Smooth muscle cell (in vitro differentiated cells): ENCODE results near the gene PITPNM3. TPM values are rescaled to one million over a fixed set of nuclear protein-coding genes. Genes with fewer than 3 reads are reported as not detected.

Source experiments
- DNase-seq: peaks from one replicate; lab custom pipeline; 2025; ENCODE audit not compliant: unreplicated experiment; lab: John Stamatoyannopoulos, UW
- H2AFZ ChIP-seq: fragments of 200-600 bp; sonication (generic); 2 replicates; pipeline ENCODE4 v1.6.0; 2016; ENCODE audit warnings: antibody characterized with exemption, low read depth, mild to moderate bottlenecking
- H3F3A ChIP-seq: fragments of 200-600 bp; sonication (generic); 2 replicates; pipeline ENCODE4 v1.6.0; 2017; ENCODE audit warnings: antibody characterized with exemption, low read depth
- H3K27ac ChIP-seq: fragments of 200-600 bp; sonication (generic); 2 replicates; pipeline ENCODE4 v1.5.1; 2016; ENCODE audit warnings: low read depth, mild to moderate bottlenecking
- H3K27me3 ChIP-seq: fragments of 200-600 bp; sonication (generic); 2 replicates; pipeline ENCODE4 v1.6.1; 2016; ENCODE audit warnings: low read depth, mild to moderate bottlenecking
- H3K36me3 ChIP-seq: fragments of 200-600 bp; sonication (generic); 2 replicates; pipeline ENCODE4 v1.5.1; 2016; ENCODE audit warnings: low read depth
- H3K4me1 ChIP-seq: fragments of 200-600 bp; sonication (generic); 2 replicates; pipeline ENCODE4 v1.5.1; 2016; ENCODE audit warnings: low read depth
- H3K4me2 ChIP-seq: fragments of 200-600 bp; sonication (generic); 2 replicates; pipeline ENCODE4 v1.6.0; 2016; ENCODE audit warnings: mild to moderate bottlenecking
- H3K4me3 ChIP-seq: fragments of 200-600 bp; sonication (generic); 2 replicates; pipeline ENCODE4 v1.5.1; 2016; ENCODE audit warnings: mild to moderate bottlenecking
- H3K79me2 ChIP-seq: fragments of 200-600 bp; sonication (generic); 2 replicates; pipeline ENCODE4 v1.6.0; 2016; ENCODE audit warnings: low read depth, mild to moderate bottlenecking
- H3K9ac ChIP-seq: fragments of 200-600 bp; sonication (generic); 2 replicates; pipeline ENCODE4 v1.6.0; 2016; ENCODE audit warnings: low read depth
- H3K9me3 ChIP-seq: fragments of 200-600 bp; sonication (generic); replicated peaks from 2 replicates; pipeline ENCODE4 v1.5.1; 2016; ENCODE audit warnings: low read depth
- H4K20me1 ChIP-seq: fragments of 200-600 bp; sonication (generic); 2 replicates; pipeline ENCODE4 v1.6.0; 2016; ENCODE audit warnings: low read depth
- WGBS: methylation state at CpG from one replicate; pipeline ENCODE4 v1.1.7; 2016; ENCODE audit warnings: low lambda C conversion rate; 5-methylcytosine and 5-hydroxymethylcytosine counted together
- polyA plus RNA-seq: library from polyadenylated mRNA; unstranded; fragments of >200 nt; fragmentation: Nextera tagmentation; extraction: Ambion mirVana; gene quantifications from 2 replicates; pipeline ENCODE4 v1.2.1, GENCODE V29; 2016
- total RNA-seq: library from RNA; depleted of rRNA; stranded (reverse); fragments of >200 nt; gene quantifications from 2 replicates; pipeline ENCODE4 v1.2.3, GENCODE V29; 2014
- TF ChIP-seq, protein P1 (sequence below): fragments of 200-600 bp; sonication (generic); IDR thresholded peaks from 2 replicates; pipeline ENCODE4 v1.5.1; 2017; ENCODE audit warnings: borderline replicate concordance, mild to moderate bottlenecking, antibody characterized with exemption; ENCODE audit not compliant: insufficient read depth, poor library complexity, severe bottlenecking

PITPNM3 gene
- total and polyA plus RNA-seq, 2 experiments from 2014 or later = 2.4 to 2.6 TPM

DNA sequence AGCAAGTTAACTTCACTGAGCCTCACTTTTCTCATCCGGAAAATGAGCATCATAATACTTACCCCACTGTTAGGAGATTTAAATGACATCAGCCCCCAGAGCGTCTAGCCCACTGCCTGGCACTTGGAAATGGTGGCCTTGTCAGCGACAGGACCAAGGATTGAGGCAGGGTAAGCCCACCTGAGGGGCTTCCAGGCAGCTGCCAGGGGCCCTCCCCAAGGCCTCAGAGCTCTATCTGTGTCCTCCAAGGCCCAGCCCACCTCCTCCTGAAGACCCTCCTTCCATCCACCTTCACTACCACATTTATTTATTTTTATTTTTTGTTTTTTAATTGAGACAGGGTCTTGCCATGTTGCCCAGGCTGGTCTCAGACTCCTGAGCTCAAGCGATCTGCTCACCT, 13.8 kb downstream of the PITPNM3 start:
- H3F3A ChIP-seq = no peaks in the 10 kb centered on the region
- TF ChIP-seq, protein P1, sequence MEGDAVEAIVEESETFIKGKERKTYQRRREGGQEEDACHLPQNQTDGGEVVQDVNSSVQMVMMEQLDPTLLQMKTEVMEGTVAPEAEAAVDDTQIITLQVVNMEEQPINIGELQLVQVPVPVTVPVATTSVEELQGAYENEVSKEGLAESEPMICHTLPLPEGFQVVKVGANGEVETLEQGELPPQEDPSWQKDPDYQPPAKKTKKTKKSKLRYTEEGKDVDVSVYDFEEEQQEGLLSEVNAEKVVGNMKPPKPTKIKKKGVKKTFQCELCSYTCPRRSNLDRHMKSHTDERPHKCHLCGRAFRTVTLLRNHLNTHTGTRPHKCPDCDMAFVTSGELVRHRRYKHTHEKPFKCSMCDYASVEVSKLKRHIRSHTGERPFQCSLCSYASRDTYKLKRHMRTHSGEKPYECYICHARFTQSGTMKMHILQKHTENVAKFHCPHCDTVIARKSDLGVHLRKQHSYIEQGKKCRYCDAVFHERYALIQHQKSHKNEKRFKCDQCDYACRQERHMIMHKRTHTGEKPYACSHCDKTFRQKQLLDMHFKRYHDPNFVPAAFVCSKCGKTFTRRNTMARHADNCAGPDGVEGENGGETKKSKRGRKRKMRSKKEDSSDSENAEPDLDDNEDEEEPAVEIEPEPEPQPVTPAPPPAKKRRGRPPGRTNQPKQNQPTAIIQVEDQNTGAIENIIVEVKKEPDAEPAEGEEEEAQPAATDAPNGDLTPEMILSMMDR = no peak
- H3K4me3 ChIP-seq = no peak overlapping the region
- H3K79me2 ChIP-seq = no peaks in the 10 kb centered on the region
- no peaks in the 10 kb centered on the region for H3K4me1 ChIP-seq
- no peaks in the 10 kb centered on the region for H3K27me3 ChIP-seq
- no peak overlapping the region for H3K4me2 ChIP-seq
- peaks cover 3% of the 10 kb centered on the region for H3K9me3 ChIP-seq
- 91% methylated on average over 4 of the region's 4 CpGs for WGBS
- H3K36me3 ChIP-seq = no peaks in the 10 kb centered on the region
- no peak overlapping the region for H3K9ac ChIP-seq
- no peaks in the 10 kb centered on the region for H4K20me1 ChIP-seq
- no peak for DNase-seq
- no peak overlapping the region for H3K27ac ChIP-seq
- H2AFZ ChIP-seq = no peak overlapping the region

DNA sequence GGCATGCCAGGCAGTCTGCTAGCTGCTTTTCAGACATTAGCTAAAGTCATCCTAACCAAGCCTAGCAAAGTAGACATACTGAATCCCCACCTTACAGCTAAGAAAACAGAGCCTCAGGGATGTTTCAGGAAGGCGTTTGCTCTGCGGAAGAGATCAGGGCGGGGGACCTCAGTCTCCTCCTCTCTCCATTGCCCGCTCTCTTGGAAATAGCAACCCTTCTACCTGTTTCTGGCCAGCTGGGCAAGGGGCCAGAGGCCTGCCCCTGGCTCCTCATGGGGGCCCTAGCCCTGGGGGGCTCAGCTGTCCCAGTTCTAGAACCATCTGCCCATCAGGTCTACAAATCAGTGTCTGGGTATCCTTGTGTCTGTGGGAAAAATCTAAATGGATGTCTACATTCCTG, 14.5 kb downstream of the PITPNM3 start:
- Histone ChIP-seq H3K9me3 (peaks cover 3% of the 10 kb centered on the region), H3K27ac (no peak overlapping the region), H3K4me1 (no peaks in the 10 kb centered on the region), H3K4me3 (no peak overlapping the region), H3K4me2 (no peak overlapping the region), H3K79me2 (no peaks in the 10 kb centered on the region), H3K36me3 (no peaks in the 10 kb centered on the region), H2AFZ (no peak overlapping the region), H3F3A (no peaks in the 10 kb centered on the region), H3K9ac (no peak overlapping the region), H3K27me3 (no peaks in the 10 kb centered on the region), H4K20me1 (no peaks in the 10 kb centered on the region)
- no peak for DNase-seq
- WGBS = 93% methylated on average over 4 of the region's 4 CpGs
- TF ChIP-seq, protein P1 = no peak

GRCh38 chr17:6539871-6540270, 16.5 kb downstream of the PITPNM3 start:
- Histone ChIP-seq H4K20me1 (no peaks in the 10 kb centered on the region), H3K36me3 (no peaks in the 10 kb centered on the region), H3K4me3 (no peak overlapping the region), H3F3A (no peaks in the 10 kb centered on the region), H3K27me3 (no peaks in the 10 kb centered on the region), H3K9me3 (peaks cover 3% of the 10 kb centered on the region), H2AFZ (no peak overlapping the region), H3K4me1 (no peaks in the 10 kb centered on the region), H3K4me2 (no peak overlapping the region), H3K9ac (no peak overlapping the region), H3K27ac (no peak overlapping the region), H3K79me2 (no peaks in the 10 kb centered on the region)
- DNase-seq = no peak
- TF ChIP-seq, protein P1 = no peak
- 43% methylated on average over 3 of the region's 3 CpGs for WGBS

DNA sequence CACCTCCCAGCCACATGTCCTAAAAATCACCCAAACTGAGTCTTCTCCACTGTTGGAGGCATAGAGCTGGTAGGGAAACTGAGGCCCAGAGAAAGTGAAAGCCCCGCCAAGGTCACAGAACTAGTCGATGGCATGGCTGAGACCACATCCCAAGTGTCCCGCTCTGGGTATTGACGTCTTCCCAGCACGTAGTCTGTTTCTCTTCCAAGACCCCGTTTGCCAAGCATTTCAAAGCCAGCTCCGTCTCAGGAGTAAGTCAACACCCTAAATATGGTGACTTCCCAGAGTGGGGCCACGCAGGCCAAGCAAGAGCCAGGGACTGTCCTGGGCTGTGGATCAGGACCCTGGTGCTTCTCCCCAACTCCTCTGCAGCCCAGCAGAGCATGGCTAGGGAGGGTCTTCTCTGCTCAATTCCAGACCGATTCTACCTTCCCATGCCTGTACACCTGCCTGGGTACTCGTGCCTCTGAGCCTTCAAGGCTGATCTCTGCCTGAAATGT, 19.7 kb downstream of the PITPNM3 start:
- Histone ChIP-seq H3K4me2 (no peak overlapping the region), H2AFZ (no peak overlapping the region), H3K27me3 (no peaks in the 10 kb centered on the region), H3K27ac (no peak overlapping the region), H3K36me3 (no peaks in the 10 kb centered on the region), H3K4me1 (no peaks in the 10 kb centered on the region), H4K20me1 (no peaks in the 10 kb centered on the region), H3K9me3 (peaks cover 3% of the 10 kb centered on the region), H3K4me3 (no peak overlapping the region), H3K79me2 (no peaks in the 10 kb centered on the region), H3F3A (no peaks in the 10 kb centered on the region), H3K9ac (no peak overlapping the region)
- DNase-seq = no peak
- WGBS = 96% methylated on average over 10 of the region's 10 CpGs
- TF ChIP-seq, protein P1 = no peak
